HEK293 (cell line): ENCODE data around the gene SYNE2.

Source experiments
- KLF9 ChIP-seq: fragments of 450-650 bp; formaldehyde crosslinking; IDR thresholded peaks from 2 replicates; pipeline ENCODE4 v1.5.1; 2016; ENCODE audit warnings: missing biosample characterization, missing genetic modification characterization, low read depth
- REST ChIP-seq: fragments of 450-650 bp; formaldehyde crosslinking; IDR thresholded peaks from 2 replicates; pipeline ENCODE4 v1.5.1; 2016; ENCODE audit warnings: missing biosample characterization, missing genetic modification characterization
- ZIC2 ChIP-seq: fragments of 450-650 bp; formaldehyde crosslinking; IDR thresholded peaks from 2 replicates; pipeline ENCODE4 v1.5.1; 2016; ENCODE audit warnings: missing biosample characterization, missing genetic modification characterization
- ZNF223 ChIP-seq: fragments of 450-650 bp; formaldehyde crosslinking; IDR thresholded peaks from 2 replicates; pipeline ENCODE4 v1.5.1; 2016; ENCODE audit warnings: missing biosample characterization, missing genetic modification characterization
- ZNF404 ChIP-seq: fragments of 450-650 bp; formaldehyde crosslinking; IDR thresholded peaks from 2 replicates; pipeline ENCODE4 v1.5.1; 2017; ENCODE audit warnings: missing biosample characterization, missing genetic modification characterization
- ZNF530 ChIP-seq: fragments of 450-650 bp; formaldehyde crosslinking; IDR thresholded peaks from 2 replicates; pipeline ENCODE4 v1.5.1; 2016; ENCODE audit warnings: low read depth, missing biosample characterization, missing genetic modification characterization
- ZNF580 ChIP-seq: fragments of 450-650 bp; formaldehyde crosslinking; IDR thresholded peaks from 2 replicates; pipeline ENCODE4 v1.5.1; 2016; ENCODE audit warnings: missing biosample characterization, missing genetic modification characterization
- ZNF645 ChIP-seq: fragments of 450-650 bp; formaldehyde crosslinking; IDR thresholded peaks from 2 replicates; pipeline ENCODE4; 2016; ENCODE audit warnings: missing biosample characterization, missing genetic modification characterization
- ZNF707 ChIP-seq: fragments of 450-650 bp; formaldehyde crosslinking; IDR thresholded peaks from 2 replicates; pipeline ENCODE4 v1.5.1; 2016; ENCODE audit warnings: missing biosample characterization, missing genetic modification characterization
- ZNF830 ChIP-seq: fragments of 450-650 bp; IDR thresholded peaks from 2 replicates; pipeline ENCODE4 v1.5.0; 2018; ENCODE audit warnings: missing biosample characterization, missing genetic modification characterization, low read depth, mild to moderate bottlenecking, moderate library complexity
- ZSCAN23 ChIP-seq: fragments of 450-650 bp; formaldehyde crosslinking; IDR thresholded peaks from 2 replicates; pipeline ENCODE4 v1.5.1; 2016; ENCODE audit warnings: missing biosample characterization, missing genetic modification characterization
- TF ChIP-seq, protein P1 (sequence below): fragments of 450-650 bp; formaldehyde crosslinking; IDR thresholded peaks from 2 replicates; pipeline ENCODE4 v1.5.1; 2016; ENCODE audit warnings: missing biosample characterization, missing genetic modification characterization
- TF ChIP-seq, protein P2 (sequence below): fragments of 450-650 bp; formaldehyde crosslinking; IDR thresholded peaks from 2 replicates; pipeline ENCODE4 v1.5.1; 2016; ENCODE audit warnings: missing biosample characterization, missing genetic modification characterization

- TF ChIP-seq ZNF645 (tag by site-specific recombination) (no peak), ZNF223 (no peak), REST (tag by site-specific recombination) (no peak), ZNF707 (tag by site-specific recombination) (no peak), ZNF530 (tag by site-specific recombination) (no peak), ZSCAN23 (tag by site-specific recombination) (no peak), KLF9 (tag by site-specific recombination) (no peak), ZNF830 (tag by site-specific recombination) (no peak), ZNF404 (tag by site-specific recombination) (no peak), ZIC2 (no peak), ZNF580 (no peak)
- TF ChIP-seq, protein P1, sequence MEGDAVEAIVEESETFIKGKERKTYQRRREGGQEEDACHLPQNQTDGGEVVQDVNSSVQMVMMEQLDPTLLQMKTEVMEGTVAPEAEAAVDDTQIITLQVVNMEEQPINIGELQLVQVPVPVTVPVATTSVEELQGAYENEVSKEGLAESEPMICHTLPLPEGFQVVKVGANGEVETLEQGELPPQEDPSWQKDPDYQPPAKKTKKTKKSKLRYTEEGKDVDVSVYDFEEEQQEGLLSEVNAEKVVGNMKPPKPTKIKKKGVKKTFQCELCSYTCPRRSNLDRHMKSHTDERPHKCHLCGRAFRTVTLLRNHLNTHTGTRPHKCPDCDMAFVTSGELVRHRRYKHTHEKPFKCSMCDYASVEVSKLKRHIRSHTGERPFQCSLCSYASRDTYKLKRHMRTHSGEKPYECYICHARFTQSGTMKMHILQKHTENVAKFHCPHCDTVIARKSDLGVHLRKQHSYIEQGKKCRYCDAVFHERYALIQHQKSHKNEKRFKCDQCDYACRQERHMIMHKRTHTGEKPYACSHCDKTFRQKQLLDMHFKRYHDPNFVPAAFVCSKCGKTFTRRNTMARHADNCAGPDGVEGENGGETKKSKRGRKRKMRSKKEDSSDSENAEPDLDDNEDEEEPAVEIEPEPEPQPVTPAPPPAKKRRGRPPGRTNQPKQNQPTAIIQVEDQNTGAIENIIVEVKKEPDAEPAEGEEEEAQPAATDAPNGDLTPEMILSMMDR = no peak
- TF ChIP-seq, protein P2, sequence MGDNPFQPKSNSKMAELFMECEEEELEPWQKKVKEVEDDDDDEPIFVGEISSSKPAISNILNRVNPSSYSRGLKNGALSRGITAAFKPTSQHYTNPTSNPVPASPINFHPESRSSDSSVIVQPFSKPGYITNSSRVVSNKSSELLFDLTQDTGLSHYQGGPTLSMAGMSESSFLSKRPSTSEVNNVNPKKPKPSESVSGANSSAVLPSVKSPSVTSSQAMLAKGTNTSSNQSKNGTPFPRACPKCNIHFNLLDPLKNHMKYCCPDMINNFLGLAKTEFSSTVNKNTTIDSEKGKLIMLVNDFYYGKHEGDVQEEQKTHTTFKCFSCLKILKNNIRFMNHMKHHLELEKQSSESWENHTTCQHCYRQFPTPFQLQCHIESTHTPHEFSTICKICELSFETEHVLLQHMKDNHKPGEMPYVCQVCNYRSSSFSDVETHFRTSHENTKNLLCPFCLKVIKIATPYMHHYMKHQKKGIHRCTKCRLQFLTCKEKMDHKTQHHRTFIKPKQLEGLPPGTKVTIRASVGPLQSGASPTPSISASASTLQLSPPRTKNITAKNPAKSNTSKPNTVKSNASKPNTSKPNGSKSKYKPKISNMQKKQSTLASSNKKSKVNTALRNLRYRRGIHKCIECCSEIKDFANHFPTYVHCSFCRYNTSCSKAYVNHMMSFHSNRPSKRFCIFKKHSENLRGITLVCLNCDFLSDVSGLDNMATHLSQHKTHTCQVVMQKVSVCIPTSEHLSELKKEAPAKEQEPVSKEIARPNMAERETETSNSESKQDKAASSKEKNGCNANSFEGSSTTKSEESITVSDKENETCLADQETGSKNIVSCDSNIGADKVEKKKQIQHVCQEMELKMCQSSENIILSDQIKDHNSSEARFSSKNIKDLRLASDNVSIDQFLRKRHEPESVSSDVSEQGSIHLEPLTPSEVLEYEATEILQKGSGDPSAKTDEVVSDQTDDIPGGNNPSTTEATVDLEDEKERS (tag by site-specific recombination) = no peak
Observed at GRCh38 chr14:64137657-64138290, 285.0 kb downstream of the SYNE2 start.
